Neural crest cell (in vitro differentiated cells): Measurements from ENCODE around the gene BCL11B. TPM values are rescaled to one million over a fixed set of nuclear protein-coding genes. Genes with fewer than 3 reads are reported as not detected.
"Not testable (repeated sequence)": the region's sequence is repeated elsewhere in the genome, so short reads cannot be mapped to it uniquely, and the experiment has no call there.

Experiments
- DNase-seq: peaks from one replicate; pipeline ENCODE4 v3.0.0; 2021; ENCODE audit warnings: low read depth, mixed read lengths, low spot score
- H3K27ac Mint-ChIP-seq: one replicate; pipeline ENCODE4 v1.8.0; 2021; ENCODE audit warnings: mild to moderate bottlenecking, mixed read lengths; ENCODE audit not compliant: unreplicated experiment
- H3K27me3 Mint-ChIP-seq: 2 replicates; pipeline ENCODE4 v1.8.0; 2021; ENCODE audit warnings: low read depth, mild to moderate bottlenecking, mixed read lengths
- H3K36me3 Mint-ChIP-seq: 2 replicates; pipeline ENCODE4 v1.8.0; 2021; ENCODE audit warnings: low read depth, mild to moderate bottlenecking, mixed read lengths
- H3K4me1 Mint-ChIP-seq: 2 replicates; pipeline ENCODE4 v1.8.0; 2021; ENCODE audit warnings: mixed read lengths
- H3K4me3 Mint-ChIP-seq: one replicate; pipeline ENCODE4 v1.8.0; 2021; ENCODE audit warnings: mild to moderate bottlenecking, mixed read lengths
- H3K9me3 Mint-ChIP-seq: 2 replicates; pipeline ENCODE4 v1.8.0; 2021; ENCODE audit warnings: mixed read lengths
- CTCF ChIP-seq: fragments of 200-600 bp; sonication (generic); conservative IDR thresholded peaks from 2 replicates; pipeline ENCODE4 v1.5.0; 2021; ENCODE audit warnings: antibody characterized with exemption, mild to moderate bottlenecking
- total RNA-seq: library from RNA; stranded (reverse); gene quantifications from 2 replicates; pipeline ENCODE4 v1.2.1, GENCODE V29; 2021

BCL11B gene
- total RNA-seq, 1 donor from 2014 or later = 0.28 TPM

DNA sequence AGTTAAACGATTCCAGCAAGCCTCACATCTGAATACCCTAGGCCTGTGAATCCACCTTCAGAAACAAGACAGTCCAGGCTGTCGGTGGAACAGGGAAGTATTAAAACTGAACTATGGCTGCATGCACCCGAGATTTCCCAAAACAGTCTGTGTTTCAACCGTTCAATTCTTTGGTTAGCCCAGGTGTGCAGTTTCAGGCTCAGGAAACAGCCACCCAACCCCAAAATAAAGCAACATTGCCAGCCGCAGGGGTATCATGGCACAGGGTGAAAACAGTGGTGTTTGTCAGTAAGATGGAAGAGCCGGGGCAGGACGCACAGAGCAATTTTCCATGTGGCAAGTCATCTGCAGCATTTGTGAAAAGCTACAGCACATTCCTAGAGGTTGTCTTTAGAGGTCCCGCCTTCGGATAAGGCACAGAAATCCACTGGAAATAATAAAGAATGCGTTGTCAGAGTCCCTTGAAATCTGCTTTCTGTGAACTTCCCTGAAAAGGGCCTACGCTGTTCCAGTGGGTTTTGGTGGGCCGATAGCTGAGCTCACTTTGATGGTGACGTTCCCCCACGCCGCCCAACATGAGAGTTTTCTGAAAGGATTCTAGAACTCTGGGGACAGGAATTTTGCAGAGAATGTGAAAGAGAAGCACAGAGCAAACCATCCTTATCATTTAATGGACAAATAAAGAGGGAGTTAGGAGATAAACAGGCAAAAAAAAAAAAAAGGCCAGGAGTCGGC lies 84.9 kb downstream of the BCL11B start:
- no peak for TF ChIP-seq CTCF
- Mint-ChIP-seq H3K27ac (no peak overlapping the region), H3K4me1 (peaks cover 16% of the 10 kb centered on the region), H3K4me3 (no peak overlapping the region), H3K27me3 (no peaks in the 10 kb centered on the region), H3K9me3 (no peaks in the 10 kb centered on the region), H3K36me3 (no peaks in the 10 kb centered on the region)
- DNase-seq = no peak

DNA sequence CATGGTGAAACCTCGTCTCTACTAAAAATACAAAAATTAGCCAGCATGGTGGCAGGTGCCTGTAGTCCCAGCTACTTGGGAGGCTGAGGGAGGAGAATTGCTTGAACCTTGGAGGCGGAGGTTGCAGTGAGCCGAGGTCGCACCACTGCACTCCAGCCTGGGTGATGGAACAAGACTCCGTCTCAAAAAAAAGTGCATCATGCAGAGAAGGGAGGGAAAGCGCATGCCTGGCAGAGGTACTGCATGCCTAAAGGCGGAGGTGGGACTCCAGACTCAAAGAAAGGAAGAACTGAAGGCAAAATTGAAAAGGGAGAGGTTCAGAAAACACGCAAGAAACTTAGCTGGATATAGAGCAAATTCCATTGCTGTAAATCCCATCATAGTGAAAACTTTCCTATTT lies 85.7 kb downstream of the BCL11B start:
- H3K9me3 Mint-ChIP-seq, H3K4me1 Mint-ChIP-seq, H3K27me3 Mint-ChIP-seq, H3K4me3 Mint-ChIP-seq, H3K36me3 Mint-ChIP-seq, DNase-seq: not testable (repeated sequence)
- peak overlapping the region; percentile 35 for H3K27ac Mint-ChIP-seq

GRCh38 chr14:99185436-99186068 lies 86.4 kb downstream of the BCL11B start:
- no peaks in the 10 kb centered on the region for H3K27me3 Mint-ChIP-seq
- H3K4me1 Mint-ChIP-seq = peaks cover 6% of the 10 kb centered on the region
- H3K4me3 Mint-ChIP-seq = no peak overlapping the region
- no peak for TF ChIP-seq CTCF
- H3K36me3 Mint-ChIP-seq = no peaks in the 10 kb centered on the region
- no peak overlapping the region for H3K27ac Mint-ChIP-seq
- H3K9me3 Mint-ChIP-seq = no peaks in the 10 kb centered on the region
- DNase-seq = no peak

- Mint-ChIP-seq H3K27me3 (no peaks in the 10 kb centered on the region), H3K4me1 (peaks cover under 1% of the 10 kb centered on the region), H3K9me3 (no peaks in the 10 kb centered on the region), H3K4me3 (no peak overlapping the region), H3K27ac (no peak overlapping the region), H3K36me3 (no peaks in the 10 kb centered on the region)
- no peak for DNase-seq
- no peak for TF ChIP-seq CTCF
These were observed 88.3 kb downstream of the BCL11B start for GRCh38 chr14:99183716-99184115.

DNA sequence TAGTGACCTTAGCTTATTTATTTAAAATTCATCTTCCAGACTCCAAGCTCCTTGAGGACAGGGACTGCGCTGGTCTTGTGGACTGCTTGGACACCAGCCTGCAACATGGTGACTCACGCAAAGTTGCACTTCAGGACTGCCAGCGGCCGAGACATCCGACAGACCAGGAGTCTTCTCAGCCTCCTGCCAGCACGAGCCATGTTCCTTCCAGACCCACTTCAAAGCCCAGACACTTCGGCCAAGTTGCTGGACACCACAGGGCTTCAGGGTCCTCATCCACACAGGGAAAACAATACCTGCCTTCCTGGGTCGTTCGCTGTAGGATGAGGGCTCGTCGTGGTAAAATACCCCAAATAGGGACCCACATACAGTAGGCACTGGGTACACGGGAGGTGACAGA lies 88.7 kb downstream of the BCL11B start:
- no peaks in the 10 kb centered on the region for H3K9me3 Mint-ChIP-seq
- no peak for DNase-seq
- H3K27me3 Mint-ChIP-seq = no peaks in the 10 kb centered on the region
- no peak overlapping the region for H3K4me3 Mint-ChIP-seq
- H3K36me3 Mint-ChIP-seq = no peaks in the 10 kb centered on the region
- H3K4me1 Mint-ChIP-seq = no peaks in the 10 kb centered on the region
- TF ChIP-seq CTCF = no peak
- H3K27ac Mint-ChIP-seq = no peak overlapping the region

GRCh38 chr14:99182548-99183250 lies 89.3 kb downstream of the BCL11B start:
- no peak overlapping the region for H3K4me3 Mint-ChIP-seq

More at GRCh38 chr14:99182548-99183250, 89.3 kb downstream of the BCL11B start:
- no peak for DNase-seq
- Mint-ChIP-seq H3K9me3 (no peaks in the 10 kb centered on the region), H3K36me3 (no peaks in the 10 kb centered on the region), H3K27ac (no peak overlapping the region), H3K4me1 (no peaks in the 10 kb centered on the region), H3K27me3 (no peaks in the 10 kb centered on the region)
- TF ChIP-seq CTCF = no peak
